ENCODE results near the gene CACNA1A. TPM values are rescaled to one million over a fixed set of nuclear protein-coding genes. Genes with fewer than 3 reads are reported as not detected.
A peak's percentile ranks its signal among the peaks of the same experiment; 100 is the strongest.
"Not testable (repeated sequence)": the region's sequence is repeated elsewhere in the genome, so short reads cannot be mapped to it uniquely, and the experiment has no call there.

The CACNA1A gene
- total and polyA plus RNA-seq, 2 of the 13 experiments (the other 11 are each of a cell fraction or from before 2014, with no cell fraction given): not detected

DNA sequence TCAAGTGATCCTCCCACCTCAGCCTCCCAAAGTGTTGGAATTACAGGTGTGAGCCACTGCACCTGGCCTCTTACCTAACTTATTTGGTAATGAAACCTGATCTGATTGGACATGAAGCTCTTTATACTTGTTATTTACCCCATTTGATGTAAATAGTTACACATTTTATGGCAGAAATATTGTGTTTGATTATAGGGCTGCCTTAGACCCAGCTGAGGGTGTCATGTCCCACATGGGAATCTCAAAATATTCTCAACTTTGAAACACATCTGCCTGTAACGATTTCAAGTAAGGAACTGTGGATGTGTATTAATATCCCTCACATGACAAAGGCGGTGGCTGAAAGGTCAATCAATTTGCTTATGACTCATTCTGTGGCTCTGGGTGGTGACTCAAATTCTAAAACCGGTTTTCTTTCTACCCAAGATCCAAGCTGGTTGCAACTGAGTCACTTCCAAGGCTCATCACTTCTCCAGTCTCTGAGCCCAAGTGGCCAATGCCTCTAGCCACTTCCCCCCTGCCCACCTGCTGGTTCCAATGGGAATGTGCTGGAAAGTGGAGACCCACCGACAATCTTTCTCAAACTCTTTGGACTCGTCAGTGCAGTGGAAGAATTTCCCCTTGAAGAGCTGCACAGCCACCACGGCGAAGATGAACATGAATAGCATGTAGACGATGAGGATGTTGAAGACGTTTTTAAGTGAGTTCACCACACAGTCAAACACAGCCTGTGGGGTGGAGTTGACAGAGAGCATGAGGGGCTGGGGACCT, 245.2 kb downstream of the CACNA1A start:
- ATAC-seq: no peak

DNA sequence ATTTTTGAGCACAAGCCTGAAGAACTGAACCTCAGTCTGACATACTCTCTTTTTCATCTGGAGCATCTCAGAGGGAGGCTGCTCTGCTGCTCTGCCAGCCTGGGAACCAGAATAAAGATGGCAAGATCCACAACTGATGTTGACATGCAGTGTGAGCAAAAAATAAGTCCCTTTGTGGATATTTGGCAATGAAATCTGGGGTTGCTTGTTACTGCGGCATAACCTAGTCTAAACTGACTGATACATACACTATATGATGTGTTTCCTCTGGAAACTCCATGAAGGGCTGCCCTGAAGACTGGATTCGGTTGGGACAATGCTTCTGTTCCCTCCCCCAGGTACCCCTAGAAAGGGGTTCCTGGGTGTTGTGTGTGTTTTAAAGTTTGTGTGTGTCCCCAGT, 249.4 kb downstream of the CACNA1A start:
- Histone ChIP-seq H2AFZ (ENCODE audit: low read length) (no peak overlapping the region), H3K9ac (ENCODE audit: insufficient read depth, low read depth, low read length) (no peak overlapping the region), H3K4me1 (ENCODE audit: insufficient read depth, low read length) (no peaks in the 10 kb centered on the region), H3K79me2 (ENCODE audit: insufficient read depth, low read length) (no peaks in the 10 kb centered on the region), H3K4me2 (ENCODE audit: low read depth, low read length) (no peak overlapping the region), H3K27ac (ENCODE audit: extremely low read length, insufficient read depth, low read length) (no peak overlapping the region), H3K27me3 (ENCODE audit: control insufficient read depth in 1 of 2, insufficient read depth in 2 of 2, low read length in 2 of 2) (peaks cover 1 to 21% of the 10 kb centered on the region in 2 experiments; a peak in 2 of 5 replicates), H3K9me3 (ENCODE audit: low read length) (no peaks in the 10 kb centered on the region), H4K20me1 (ENCODE audit: insufficient read depth, low read length) (no peaks in the 10 kb centered on the region), H3K4me3 (replicated peaks in 1 of 3; ENCODE audit: insufficient read depth in 1 of 3, low read depth in 2 of 3, low read length in 3 of 3) (no peak overlapping the region), H3K36me3 (replicated peaks in 1 of 2; ENCODE audit: control insufficient read depth in 1 of 2, insufficient read depth in 2 of 2, low read length in 2 of 2) (no peaks in the 10 kb centered on the region)
- BruUV-seq (replicated peaks): no TSS peak
- TF ChIP-seq ZNF12 (CRISPR knock-in tag; IDR thresholded peaks at IDR 0.05) (peak; percentile 94), ZNF234 (CRISPR knock-in tag; conservative IDR thresholded peaks at IDR 0.05) (no peak), RBAK (CRISPR knock-in tag; IDR thresholded peaks at IDR 0.05) (0 out of 2 replicates have a peak, but pooled peaks have one; percentile 54)
- CTCF ChIA-PET (ENCODE audit: low intra/inter-chr PET ratio, low total read pairs): no interaction called here
- intact Hi-C loops (cut with micrococcal nuclease; ENCODE audit: unreplicated experiment) (no loop called here), in situ Hi-C loops (cut with HindIII; ENCODE audit: extremely low pct_ligation_motif_present, low pct_unique_long_range_greater_than_20kb) (no loop called here)
- POLR2A ChIA-PET: no interaction called here
- DNase-seq (ENCODE audit: low spot score) (no peak), ATAC-seq (no peak), FAIRE-seq (no peak)
- WGBS (ENCODE audit: low lambda C conversion rate): 46% methylated on average over 2 of the region's 2 CpGs

More for the DNA sequence above, 245.2 kb downstream of the CACNA1A start:
- DNase-seq (ENCODE audit: low spot score) (no peak), FAIRE-seq (no peak)
- Histone ChIP-seq H3K27ac (ENCODE audit: extremely low read length, insufficient read depth, low read length) (no peak overlapping the region), H3K79me2 (ENCODE audit: insufficient read depth, low read length) (no peaks in the 10 kb centered on the region), H4K20me1 (ENCODE audit: insufficient read depth, low read length) (no peaks in the 10 kb centered on the region), H3K4me1 (ENCODE audit: insufficient read depth, low read length) (no peaks in the 10 kb centered on the region), H3K27me3 (ENCODE audit: control insufficient read depth in 1 of 2, insufficient read depth in 2 of 2, low read length in 2 of 2) (peaks cover 2 to 12% of the 10 kb centered on the region in 2 experiments; a peak in 2 of 5 replicates), H3K9ac (ENCODE audit: insufficient read depth, low read depth, low read length) (no peak overlapping the region), H3K4me2 (ENCODE audit: low read depth, low read length) (no peak overlapping the region), H3K36me3 (replicated peaks in 1 of 2; ENCODE audit: control insufficient read depth in 1 of 2, insufficient read depth in 2 of 2, low read length in 2 of 2) (no peaks in the 10 kb centered on the region), H3K9me3 (ENCODE audit: low read length) (no peaks in the 10 kb centered on the region), H3K4me3 (replicated peaks in 1 of 3; ENCODE audit: insufficient read depth in 1 of 3, low read depth in 2 of 3, low read length in 3 of 3) (no peak overlapping the region), H2AFZ (ENCODE audit: low read length) (no peak overlapping the region)
- in situ Hi-C loops (cut with HindIII; ENCODE audit: extremely low pct_ligation_motif_present, low pct_unique_long_range_greater_than_20kb): loop anchor here (10.0 kb wide), 1 partner anchor 286 kb away; no protein-coding TSS in a partner anchor
- ChIA-PET CTCF (ENCODE audit: low intra/inter-chr PET ratio, low total read pairs) (interaction anchor here (2.1 to 2.6 kb wide), 2 partner anchors 66 to 283 kb away, joined by 6 to 15 read pairs; no protein-coding TSS in a partner anchor), POLR2A (no interaction called here)
- TF ChIP-seq, protein P1, sequence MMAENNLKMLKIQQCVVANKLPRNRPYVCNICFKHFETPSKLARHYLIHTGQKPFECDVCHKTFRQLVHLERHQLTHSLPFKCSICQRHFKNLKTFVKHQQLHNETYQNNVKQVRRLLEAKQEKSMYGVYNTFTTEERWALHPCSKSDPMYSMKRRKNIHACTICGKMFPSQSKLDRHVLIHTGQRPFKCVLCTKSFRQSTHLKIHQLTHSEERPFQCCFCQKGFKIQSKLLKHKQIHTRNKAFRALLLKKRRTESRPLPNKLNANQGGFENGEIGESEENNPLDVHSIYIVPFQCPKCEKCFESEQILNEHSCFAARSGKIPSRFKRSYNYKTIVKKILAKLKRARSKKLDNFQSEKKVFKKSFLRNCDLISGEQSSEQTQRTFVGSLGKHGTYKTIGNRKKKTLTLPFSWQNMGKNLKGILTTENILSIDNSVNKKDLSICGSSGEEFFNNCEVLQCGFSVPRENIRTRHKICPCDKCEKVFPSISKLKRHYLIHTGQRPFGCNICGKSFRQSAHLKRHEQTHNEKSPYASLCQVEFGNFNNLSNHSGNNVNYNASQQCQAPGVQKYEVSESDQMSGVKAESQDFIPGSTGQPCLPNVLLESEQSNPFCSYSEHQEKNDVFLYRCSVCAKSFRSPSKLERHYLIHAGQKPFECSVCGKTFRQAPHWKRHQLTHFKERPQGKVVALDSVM (CRISPR knock-in tag; IDR thresholded peaks at IDR 0.05): 0 out of 2 replicates have a peak, but pooled peaks have one; percentile 12
- TF ChIP-seq CEBPB (IDR thresholded peaks at IDR 0.05; ENCODE audit: borderline replicate concordance, low read depth, low read length): no peak
- TF ChIP-seq FOSL2 (CRISPR knock-in tag; IDR thresholded peaks at IDR 0.05): peak; percentile 39; the same call in 1 of the 2 replicates
- 11% methylated on average over 9 of the region's 9 CpGs for WGBS (ENCODE audit: low lambda C conversion rate)
- BruUV-seq (replicated peaks): no TSS peak
- intact Hi-C loops (cut with micrococcal nuclease; ENCODE audit: unreplicated experiment): no loop called here

DNA sequence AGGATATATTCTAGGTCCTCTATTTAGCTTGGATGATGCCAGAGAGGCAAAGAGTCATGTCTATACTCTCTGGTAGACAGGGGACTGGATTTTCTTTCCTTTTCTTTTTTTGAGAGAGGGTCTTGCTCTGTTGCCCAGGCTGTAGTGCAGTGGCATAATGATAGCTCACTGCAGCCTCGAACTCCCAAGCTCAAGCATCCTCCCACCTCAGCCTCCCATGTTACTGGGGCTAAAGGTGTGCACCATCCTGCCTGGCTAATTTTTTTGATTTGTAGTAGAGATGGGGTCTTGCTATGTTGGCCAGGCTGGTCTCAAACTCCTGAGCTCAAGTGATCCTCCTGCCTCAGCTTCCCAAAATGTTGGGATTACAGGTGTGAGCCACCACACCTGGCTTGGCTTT, 249.9 kb downstream of the CACNA1A start:
- H3K27ac ChIP-seq (ENCODE audit: extremely low read length, insufficient read depth, low read length); POLR2A ChIA-PET; H3K79me2 ChIP-seq (ENCODE audit: insufficient read depth, low read length); H3K4me2 ChIP-seq (ENCODE audit: low read depth, low read length); H3K4me3 ChIP-seq (replicated peaks in 1 of 3; ENCODE audit: insufficient read depth in 1 of 3, low read depth in 2 of 3, low read length in 3 of 3); FAIRE-seq; H4K20me1 ChIP-seq (ENCODE audit: insufficient read depth, low read length); CTCF ChIA-PET (ENCODE audit: low intra/inter-chr PET ratio, low total read pairs); H3K36me3 ChIP-seq (replicated peaks in 1 of 2; ENCODE audit: control insufficient read depth in 1 of 2, insufficient read depth in 2 of 2, low read length in 2 of 2); H3K4me1 ChIP-seq (ENCODE audit: insufficient read depth, low read length); ATAC-seq; in situ Hi-C loops (cut with HindIII; ENCODE audit: extremely low pct_ligation_motif_present, low pct_unique_long_range_greater_than_20kb); intact Hi-C loops (cut with micrococcal nuclease; ENCODE audit: unreplicated experiment); H2AFZ ChIP-seq (ENCODE audit: low read length); DNase-seq (ENCODE audit: low spot score); BruUV-seq (replicated peaks); H3K9me3 ChIP-seq (ENCODE audit: low read length); H3K9ac ChIP-seq (ENCODE audit: insufficient read depth, low read depth, low read length): not testable (repeated sequence)
- H3K27me3 ChIP-seq (ENCODE audit: control insufficient read depth in 1 of 2, insufficient read depth in 2 of 2, low read length in 2 of 2): peaks cover 1 to 21% of the 10 kb centered on the region in 2 experiments; a peak in 2 of 5 replicates
- 0% methylated on average over 1 of the region's 1 CpG for WGBS (ENCODE audit: low lambda C conversion rate)

Measured in HepG2 (cell line).